Activated CD8-positive, alpha-beta memory T cell treated with anti-CD3 and anti-CD28 coated beads, Interleukin-2, amount 10 ng/mL, durations not matched to agents 7 days and 5 days (primary cell): Measurements from ENCODE around the gene CTTNBP2. TPM values are rescaled to one million over a fixed set of nuclear protein-coding genes. Genes with fewer than 3 reads are reported as not detected.

Experiments
- ATAC-seq: fragments of 150-1000 bp; cut with Tn5 transposase; one replicate; pipeline ENCODE4 v1.10.0; 2021; ENCODE audit warnings: moderate library complexity
- CTCF ChIA-PET: fragments of 350-600 bp; sonication (Branson Sonifier 250); formaldehyde crosslinking; loops from one replicate; lab custom pipeline; 2021; ENCODE audit warnings: antibody characterized with exemption; lab: Charles Lee
- DNase-seq: peaks from one replicate; pipeline ENCODE4 v3.0.0-alpha.2; 2020
- H3K27ac Mint-ChIP-seq: one replicate; pipeline ENCODE4 v1.8.0; 2021; ENCODE audit warnings: mild to moderate bottlenecking, mixed read lengths
- H3K27me3 Mint-ChIP-seq: one replicate; pipeline ENCODE4 v1.8.0; 2021; ENCODE audit warnings: mixed read lengths
- H3K36me3 Mint-ChIP-seq: one replicate; pipeline ENCODE4 v1.8.0; 2021; ENCODE audit warnings: mild to moderate bottlenecking, mixed read lengths
- H3K4me1 Mint-ChIP-seq: one replicate; pipeline ENCODE4 v1.8.0; 2021; ENCODE audit warnings: mixed read lengths
- H3K4me3 Mint-ChIP-seq: one replicate; pipeline ENCODE4 v1.8.0; 2021; ENCODE audit warnings: mild to moderate bottlenecking, moderate library complexity, mixed read lengths
- H3K9me3 Mint-ChIP-seq: one replicate; pipeline ENCODE4 v1.8.0; 2022; ENCODE audit warnings: low read depth, mixed read lengths
- total RNA-seq, 2 experiments: library from RNA; stranded (reverse); gene quantifications; one replicate each; pipeline ENCODE4 v1.2.3, GENCODE V29; 2021

The CTTNBP2 gene
- total RNA-seq, 2 experiments from 2014 or later, result not detected

DNA sequence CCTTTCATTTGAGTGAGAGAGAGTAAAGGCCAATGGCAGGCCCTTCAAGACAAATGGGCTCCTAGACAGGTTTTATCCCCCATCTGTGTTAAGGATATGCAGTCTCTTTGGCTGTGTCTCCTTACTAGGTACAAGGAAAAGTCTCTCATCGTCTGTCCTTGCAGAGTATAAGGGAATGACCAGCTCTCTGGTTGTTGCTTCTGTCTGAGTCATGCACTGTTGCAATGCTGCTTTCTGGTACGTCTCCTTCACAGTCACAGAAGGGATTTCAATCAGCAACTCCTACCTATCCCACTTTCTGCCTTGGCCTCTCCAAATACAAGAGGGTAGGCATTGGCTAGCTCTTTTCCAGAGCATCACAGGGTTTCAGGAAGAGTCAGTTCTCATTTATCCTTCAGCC is 48.1 kb downstream of the CTTNBP2 start:
- no peaks in the 10 kb centered on the region for H3K27me3 Mint-ChIP-seq
- no peaks in the 10 kb centered on the region for H3K4me1 Mint-ChIP-seq
- CTCF ChIA-PET, result no interaction called here
- DNase-seq, result no peak
- H3K36me3 Mint-ChIP-seq, result no peaks in the 10 kb centered on the region
- no peak overlapping the region for H3K4me3 Mint-ChIP-seq
- ATAC-seq, result no peak
- no peak overlapping the region for H3K27ac Mint-ChIP-seq
- H3K9me3 Mint-ChIP-seq, result no peaks in the 10 kb centered on the region

DNA sequence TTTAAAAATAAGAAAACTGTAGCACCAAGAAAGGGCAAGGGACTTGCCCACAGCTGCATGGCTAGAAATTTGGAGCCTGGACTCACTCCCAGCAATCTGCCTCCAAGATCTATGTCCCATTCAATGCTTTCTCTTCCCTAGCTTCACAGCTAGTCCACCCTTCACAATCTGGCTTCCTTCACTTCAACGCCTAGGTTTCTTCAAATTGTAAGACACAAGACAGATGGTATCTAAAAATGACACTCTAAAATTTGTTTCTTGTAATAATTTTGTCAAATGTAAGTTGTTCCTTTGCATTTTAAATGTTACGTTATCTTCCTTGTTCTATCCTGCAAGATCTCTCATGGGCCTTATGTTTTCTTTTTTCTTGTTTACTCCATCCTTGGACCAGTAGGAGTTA is 48.6 kb downstream of the CTTNBP2 start:
- CTCF ChIA-PET, result no interaction called here
- no peaks in the 10 kb centered on the region for H3K27me3 Mint-ChIP-seq
- DNase-seq, result no peak
- H3K4me1 Mint-ChIP-seq, result no peaks in the 10 kb centered on the region
- H3K36me3 Mint-ChIP-seq, result no peaks in the 10 kb centered on the region
- no peak overlapping the region for H3K27ac Mint-ChIP-seq
- ATAC-seq, result no peak
- no peaks in the 10 kb centered on the region for H3K9me3 Mint-ChIP-seq
- H3K4me3 Mint-ChIP-seq, result no peak overlapping the region

DNA sequence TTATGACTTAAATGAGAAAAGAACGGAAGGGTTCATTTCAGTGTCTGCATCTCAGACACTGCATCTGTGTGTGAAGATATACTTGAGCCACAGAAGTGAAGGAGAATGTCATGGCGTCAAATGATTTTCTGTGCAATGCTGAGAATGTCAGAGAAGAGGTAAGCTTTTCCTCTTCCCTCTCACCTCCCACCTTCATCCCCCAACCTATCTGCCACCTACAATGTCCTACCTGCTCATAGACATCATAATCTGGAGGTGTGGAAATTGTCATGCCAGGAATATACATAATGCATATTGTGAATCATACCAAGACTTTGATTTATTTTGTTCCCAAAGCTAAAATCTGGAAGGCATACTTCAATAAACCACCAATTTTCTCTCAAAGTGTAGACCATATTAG is 53.7 kb downstream of the CTTNBP2 start:
- no peak overlapping the region for H3K4me3 Mint-ChIP-seq
- H3K9me3 Mint-ChIP-seq, result no peaks in the 10 kb centered on the region
- DNase-seq (no peak), ATAC-seq (no peak)
- H3K27me3 Mint-ChIP-seq, result no peaks in the 10 kb centered on the region
- CTCF ChIA-PET, result no interaction called here
- H3K4me1 Mint-ChIP-seq, result no peaks in the 10 kb centered on the region
- no peaks in the 10 kb centered on the region for H3K36me3 Mint-ChIP-seq
- H3K27ac Mint-ChIP-seq, result no peak overlapping the region

DNA sequence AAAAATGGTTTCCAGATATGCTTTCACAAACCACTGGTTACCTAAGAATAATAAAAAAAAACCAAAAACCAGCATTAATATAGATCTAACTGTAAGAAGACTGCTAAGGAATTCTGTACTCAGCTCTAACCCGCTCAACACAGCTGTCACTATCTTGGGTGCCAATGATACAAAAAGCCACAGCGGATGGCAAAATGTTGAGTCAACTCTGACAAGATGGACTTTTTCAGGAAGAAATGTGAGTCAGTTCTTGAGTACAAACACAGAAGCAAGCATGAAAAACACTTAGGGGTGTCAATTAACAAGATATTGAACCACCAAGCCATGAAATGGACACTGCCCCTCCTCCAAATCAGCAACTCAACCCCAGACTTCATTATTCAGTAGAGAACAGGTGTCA is 55.0 kb downstream of the CTTNBP2 start:
- Mint-ChIP-seq H3K4me3 (no peak overlapping the region), H3K4me1 (no peaks in the 10 kb centered on the region), H3K36me3 (no peaks in the 10 kb centered on the region), H3K27ac (no peak overlapping the region), H3K27me3 (no peaks in the 10 kb centered on the region), H3K9me3 (no peaks in the 10 kb centered on the region)
- CTCF ChIA-PET, result no interaction called here
- ATAC-seq, result no peak
- no peak for DNase-seq

DNA sequence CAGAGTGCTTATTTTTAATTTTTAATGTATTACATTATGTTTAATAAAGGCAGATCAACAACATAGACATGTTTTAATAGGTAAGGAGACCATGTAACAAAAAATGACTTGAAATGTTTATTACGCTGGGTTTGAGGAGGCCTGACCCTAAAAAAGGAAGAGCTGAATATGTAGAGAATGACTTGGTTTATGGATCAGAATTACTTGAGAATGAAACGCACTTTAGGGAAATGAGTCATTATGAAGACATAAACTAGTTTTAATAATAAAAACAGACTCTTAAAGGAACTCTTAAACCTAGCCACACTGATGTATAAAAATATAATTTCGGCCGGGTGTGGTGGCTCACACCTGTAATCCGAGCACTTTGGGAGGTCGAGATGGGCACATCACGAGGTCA is 56.5 kb downstream of the CTTNBP2 start:
- no peaks in the 10 kb centered on the region for H3K36me3 Mint-ChIP-seq
- no peak for DNase-seq

DNA sequence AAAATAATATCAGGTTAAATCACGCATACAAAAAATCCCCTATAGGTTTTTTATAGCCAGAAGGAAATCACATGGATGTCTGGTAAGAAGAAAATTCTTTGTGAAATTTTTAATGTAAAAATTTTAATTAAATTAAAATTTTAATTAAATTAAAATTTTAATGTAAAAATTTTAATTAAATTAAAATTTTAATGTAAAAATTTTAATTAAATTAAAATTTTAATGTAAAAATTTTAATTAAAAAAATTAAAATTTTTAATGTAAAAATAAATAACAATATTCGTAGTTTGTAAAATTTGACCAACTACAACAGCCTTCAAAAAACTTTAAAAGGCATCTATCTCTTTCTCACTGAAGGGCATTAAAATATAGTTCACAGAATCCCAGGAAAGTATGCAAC is 61.5 kb downstream of the CTTNBP2 start:
- Mint-ChIP-seq H3K27me3 (no peaks in the 10 kb centered on the region), H3K27ac (no peak overlapping the region), H3K9me3 (no peaks in the 10 kb centered on the region), H3K36me3 (no peaks in the 10 kb centered on the region), H3K4me3 (no peak overlapping the region), H3K4me1 (no peaks in the 10 kb centered on the region)
- CTCF ChIA-PET, result no interaction called here
- ATAC-seq (no peak), DNase-seq (no peak)

More for the DNA sequence above, 56.5 kb downstream of the CTTNBP2 start:
- H3K4me3 Mint-ChIP-seq, result no peak overlapping the region
- no peaks in the 10 kb centered on the region for H3K27me3 Mint-ChIP-seq
- H3K9me3 Mint-ChIP-seq, result no peaks in the 10 kb centered on the region
- ATAC-seq, result no peak
- H3K27ac Mint-ChIP-seq, result no peak overlapping the region
- CTCF ChIA-PET, result no interaction called here
- no peaks in the 10 kb centered on the region for H3K4me1 Mint-ChIP-seq

DNA sequence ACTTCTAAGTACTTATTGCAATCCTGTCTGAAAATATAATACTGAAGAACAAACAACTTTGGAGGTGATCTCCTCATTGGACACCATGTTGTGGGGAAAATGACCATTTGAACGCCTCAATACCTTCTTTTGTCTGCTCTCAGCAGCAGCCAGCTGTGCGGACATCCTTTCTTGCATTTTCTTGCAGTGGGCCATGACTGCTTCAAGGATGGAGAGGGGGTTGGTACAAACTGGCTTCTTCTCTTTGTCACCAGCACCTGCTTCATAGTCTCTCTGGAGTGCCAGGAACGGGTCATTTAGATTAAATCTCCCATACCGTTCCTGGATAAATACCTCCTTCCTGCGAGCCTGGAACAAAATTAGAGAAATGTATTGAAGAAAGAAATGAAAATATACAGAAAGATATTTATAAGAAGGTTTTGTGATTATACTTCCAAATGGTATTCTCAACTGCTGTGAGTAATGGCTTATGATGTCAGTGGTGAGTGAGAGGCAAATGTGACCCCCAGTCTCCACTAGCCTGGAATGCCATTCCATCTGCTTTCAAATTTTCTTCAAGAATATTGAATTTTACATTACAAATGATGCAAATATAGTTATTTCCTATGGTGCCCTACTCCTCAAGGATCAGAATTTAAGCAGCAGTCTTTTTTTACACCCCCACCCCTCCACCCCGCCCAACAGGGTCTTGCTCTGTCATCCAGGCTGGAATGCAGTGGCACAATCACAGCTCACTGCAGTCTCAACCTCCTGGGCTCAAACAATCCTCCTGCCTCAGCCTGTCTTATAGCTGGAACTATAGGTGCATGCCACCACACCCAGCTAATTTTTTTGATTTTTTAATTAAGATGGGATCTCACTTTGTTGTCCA is 62.4 kb downstream of the CTTNBP2 start:
- Mint-ChIP-seq H3K36me3 (no peaks in the 10 kb centered on the region), H3K4me3 (no peak overlapping the region), H3K27ac (no peak overlapping the region), H3K27me3 (no peaks in the 10 kb centered on the region), H3K4me1 (no peaks in the 10 kb centered on the region), H3K9me3 (no peaks in the 10 kb centered on the region)
- DNase-seq (no peak), ATAC-seq (no peak)
- CTCF ChIA-PET, result interaction anchor here (0.5 kb wide), 1 partner anchor 166 kb away, joined by 3 read pairs; no protein-coding TSS in a partner anchor

DNA sequence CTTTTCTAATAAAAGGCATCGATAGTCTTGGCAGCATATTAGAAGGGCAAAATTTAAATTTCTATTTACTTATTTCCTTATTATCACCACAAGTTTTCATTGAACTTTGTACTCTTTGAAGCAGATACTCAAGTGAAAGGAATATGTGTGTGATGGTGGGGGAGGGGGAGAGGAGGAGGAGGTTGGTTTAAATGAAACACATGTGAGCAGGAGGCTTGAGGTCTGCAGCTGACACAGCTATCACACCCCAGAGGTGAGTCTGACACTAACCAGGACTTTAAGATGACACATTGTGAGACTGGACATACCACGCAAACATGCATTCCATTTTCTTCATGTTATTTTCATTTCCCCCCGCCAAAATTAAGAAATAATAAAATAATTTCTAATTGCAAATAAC is 63.3 kb downstream of the CTTNBP2 start:
- no peaks in the 10 kb centered on the region for H3K4me1 Mint-ChIP-seq

DNA sequence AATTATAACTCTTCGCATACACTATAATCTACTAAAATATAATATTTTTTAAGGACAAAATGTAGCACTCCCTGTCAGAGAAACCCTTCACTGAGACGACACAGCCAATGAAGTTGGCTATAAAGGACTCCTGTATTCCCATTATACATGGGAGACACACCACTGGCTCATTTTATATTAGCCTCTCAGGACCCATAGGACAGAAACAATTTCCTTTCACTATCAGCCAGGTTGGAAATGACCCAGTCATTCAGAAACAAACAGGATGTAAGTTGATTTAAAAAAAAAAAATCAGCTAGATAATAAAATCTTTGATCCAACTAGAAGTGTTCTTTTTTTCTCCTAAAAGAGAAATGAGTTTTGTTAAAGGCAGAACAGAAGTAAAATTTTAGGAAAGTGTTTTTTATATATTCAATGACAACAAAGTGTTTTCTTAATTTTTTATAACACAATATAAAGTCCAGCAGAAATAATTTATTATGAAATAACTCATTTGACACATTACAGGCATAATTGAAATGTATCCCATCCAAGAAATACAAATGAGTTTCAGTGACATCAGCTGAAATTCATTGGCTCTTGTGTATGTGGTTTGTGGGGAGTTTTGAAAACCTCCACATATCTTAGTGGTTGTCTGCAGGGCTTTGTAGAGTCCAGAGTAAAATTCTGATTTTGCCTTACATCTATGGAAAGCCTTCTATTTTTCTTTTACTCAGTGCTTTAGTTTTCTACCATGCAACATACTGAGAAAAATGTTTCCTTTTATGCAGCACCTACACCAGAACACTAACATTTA is 64.1 kb downstream of the CTTNBP2 start:
- H3K27ac Mint-ChIP-seq, result no peak overlapping the region
- ATAC-seq (no peak), DNase-seq (no peak)
- H3K27me3 Mint-ChIP-seq, result no peaks in the 10 kb centered on the region
- H3K36me3 Mint-ChIP-seq, result no peaks in the 10 kb centered on the region
- no peaks in the 10 kb centered on the region for H3K4me1 Mint-ChIP-seq
- no peak overlapping the region for H3K4me3 Mint-ChIP-seq
- CTCF ChIA-PET, result no interaction called here
- H3K9me3 Mint-ChIP-seq, result no peaks in the 10 kb centered on the region

More for the DNA sequence above, 63.3 kb downstream of the CTTNBP2 start:
- H3K27me3 Mint-ChIP-seq, result no peaks in the 10 kb centered on the region
- no peak overlapping the region for H3K4me3 Mint-ChIP-seq
- H3K9me3 Mint-ChIP-seq, result no peaks in the 10 kb centered on the region
- no peaks in the 10 kb centered on the region for H3K36me3 Mint-ChIP-seq
- no peak for ATAC-seq
- H3K27ac Mint-ChIP-seq, result no peak overlapping the region
- CTCF ChIA-PET, result no interaction called here
- DNase-seq, result no peak

DNA sequence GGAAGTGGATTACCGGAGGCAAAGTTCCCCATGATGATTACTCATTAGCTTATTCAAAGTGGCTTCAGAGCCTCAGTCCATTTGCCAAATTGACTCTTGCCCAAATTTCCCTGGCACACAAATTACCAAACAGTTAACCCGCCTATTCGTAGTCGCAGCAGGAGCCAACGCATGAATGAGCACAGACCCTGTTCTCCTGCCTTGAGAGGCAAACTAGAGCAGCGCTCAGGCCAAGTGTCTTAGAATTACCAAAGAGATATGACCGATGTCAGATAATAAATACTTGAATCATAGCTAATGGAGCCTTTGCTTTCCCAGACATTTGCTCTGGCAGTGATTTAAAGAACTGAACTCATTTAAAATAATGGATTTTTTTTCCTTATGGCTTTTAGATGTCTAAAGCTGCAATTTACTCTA is 64.9 kb downstream of the CTTNBP2 start:
- Mint-ChIP-seq H3K27me3 (no peaks in the 10 kb centered on the region), H3K27ac (no peak overlapping the region), H3K9me3 (no peaks in the 10 kb centered on the region), H3K4me3 (no peak overlapping the region), H3K4me1 (no peaks in the 10 kb centered on the region), H3K36me3 (no peaks in the 10 kb centered on the region)
- DNase-seq (no peak), ATAC-seq (no peak)
- CTCF ChIA-PET, result no interaction called here

DNA sequence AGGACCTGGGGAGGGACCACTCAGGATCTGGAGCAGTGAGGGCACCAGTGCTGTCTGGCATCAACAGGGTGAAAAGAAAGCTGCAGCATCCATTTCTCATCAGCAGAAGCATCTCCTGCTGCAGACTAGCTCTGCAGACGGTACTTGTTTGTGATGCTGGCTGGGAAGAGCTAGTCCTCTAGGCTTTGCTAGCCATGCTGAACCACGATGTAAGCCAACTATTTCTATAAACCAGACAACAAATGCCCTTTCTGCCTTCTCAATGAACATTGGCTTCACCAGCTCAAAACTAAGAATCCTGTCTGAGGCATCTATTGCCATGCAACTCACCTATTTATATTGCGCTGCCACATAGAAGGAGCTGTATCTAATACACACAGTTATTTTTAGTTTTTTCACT is 65.6 kb downstream of the CTTNBP2 start:
- CTCF ChIA-PET, result no interaction called here
- no peaks in the 10 kb centered on the region for H3K4me1 Mint-ChIP-seq
- no peak overlapping the region for H3K4me3 Mint-ChIP-seq
- DNase-seq (no peak), ATAC-seq (no peak)
- H3K27me3 Mint-ChIP-seq, result no peaks in the 10 kb centered on the region
- no peak overlapping the region for H3K27ac Mint-ChIP-seq
- H3K36me3 Mint-ChIP-seq, result no peaks in the 10 kb centered on the region
- no peaks in the 10 kb centered on the region for H3K9me3 Mint-ChIP-seq

DNA sequence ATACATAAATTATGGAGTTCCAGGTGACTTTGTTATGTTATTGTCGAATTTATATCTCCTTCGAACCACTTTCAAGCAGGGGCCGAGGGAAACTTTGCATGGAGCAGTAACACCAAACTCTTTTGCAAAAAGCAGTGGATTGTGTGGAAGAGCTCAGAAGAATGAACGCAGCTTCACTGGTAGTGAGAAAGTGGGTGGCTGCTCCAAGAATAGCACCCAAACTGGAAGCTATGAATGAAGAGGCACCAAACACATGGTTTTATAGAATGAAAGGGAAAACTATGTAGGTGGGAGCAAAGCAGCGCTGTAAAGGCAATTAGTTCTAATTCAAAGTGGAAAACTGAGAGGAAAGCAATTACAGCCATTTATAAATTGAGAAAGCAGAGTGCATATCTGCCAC is 67.2 kb downstream of the CTTNBP2 start:
- DNase-seq, result no peak
- no peaks in the 10 kb centered on the region for H3K27me3 Mint-ChIP-seq
- no peak overlapping the region for H3K27ac Mint-ChIP-seq
- no peaks in the 10 kb centered on the region for H3K36me3 Mint-ChIP-seq
- CTCF ChIA-PET, result no interaction called here
- no peaks in the 10 kb centered on the region for H3K4me1 Mint-ChIP-seq
- no peak for ATAC-seq
- H3K9me3 Mint-ChIP-seq, result no peaks in the 10 kb centered on the region
- H3K4me3 Mint-ChIP-seq, result no peak overlapping the region

DNA sequence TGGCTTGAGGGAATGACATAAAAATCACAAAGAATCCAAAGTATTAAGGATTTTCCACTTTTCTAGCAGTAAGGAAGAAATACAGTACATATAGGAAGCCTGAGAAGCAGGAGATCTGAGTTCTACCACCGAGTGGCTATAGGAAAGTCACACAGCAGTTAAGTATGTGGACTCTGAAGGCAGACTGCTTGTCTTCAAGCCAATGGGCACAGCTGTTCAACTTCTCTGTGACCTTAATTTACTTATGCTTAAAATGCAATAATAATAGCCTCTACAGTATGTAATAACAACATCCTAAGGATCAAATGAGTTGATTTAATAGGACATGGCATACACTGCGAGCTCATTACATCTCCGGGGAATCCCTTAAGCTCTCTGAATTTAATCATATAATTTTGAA is 68.0 kb downstream of the CTTNBP2 start:
- no peaks in the 10 kb centered on the region for H3K4me1 Mint-ChIP-seq
- DNase-seq (no peak), ATAC-seq (no peak)
- no peak overlapping the region for H3K27ac Mint-ChIP-seq
- CTCF ChIA-PET, result no interaction called here
- no peak overlapping the region for H3K4me3 Mint-ChIP-seq
- no peaks in the 10 kb centered on the region for H3K27me3 Mint-ChIP-seq
- no peaks in the 10 kb centered on the region for H3K36me3 Mint-ChIP-seq
- no peaks in the 10 kb centered on the region for H3K9me3 Mint-ChIP-seq

DNA sequence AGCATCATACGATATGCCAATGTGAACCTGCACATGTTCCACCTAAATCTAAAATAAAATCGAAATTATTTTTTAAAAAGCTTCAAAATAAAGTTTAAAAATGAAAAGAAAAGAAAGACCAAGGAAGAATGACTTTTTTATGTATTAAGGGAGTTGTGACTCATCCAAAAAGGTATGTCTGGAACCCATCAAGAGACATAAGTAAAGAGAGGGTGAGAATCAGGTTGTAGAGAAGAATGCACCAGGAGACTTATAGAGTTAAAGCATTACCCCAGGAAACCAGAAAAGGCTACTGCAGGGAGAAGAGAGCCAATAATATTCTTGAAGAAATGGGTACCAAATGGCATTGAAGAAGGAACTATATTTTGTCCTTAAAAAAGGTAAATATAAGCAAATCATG is 69.8 kb downstream of the CTTNBP2 start:
- no peaks in the 10 kb centered on the region for H3K4me1 Mint-ChIP-seq
- no peak for ATAC-seq
- H3K9me3 Mint-ChIP-seq, result no peaks in the 10 kb centered on the region
- H3K4me3 Mint-ChIP-seq, result no peak overlapping the region
- CTCF ChIA-PET, result no interaction called here
- H3K27me3 Mint-ChIP-seq, result no peaks in the 10 kb centered on the region
- no peak overlapping the region for H3K27ac Mint-ChIP-seq
- DNase-seq, result no peak
- no peaks in the 10 kb centered on the region for H3K36me3 Mint-ChIP-seq
